Upper lobe of right lung (tissue), 1 donor: ENCODE measurements around the gene FAP. TPM values are rescaled to one million over a fixed set of nuclear protein-coding genes. Genes with fewer than 3 reads are reported as not detected.

Experiments used
- ATAC-seq: fragments of 200-7000 bp; cut with Tn5 transposase; one replicate; pipeline ENCODE4 v1.9.1; 2020; ENCODE audit warnings: mild to moderate bottlenecking, moderate library complexity
- DNase-seq: peaks from one replicate; pipeline ENCODE4 v3.0.0-alpha.2; 2020
- H3K27ac ChIP-seq: fragments of 200-600 bp; one replicate; pipeline ENCODE4 v1.8.0; 2022
- H3K27me3 ChIP-seq: fragments of 200-600 bp; one replicate; pipeline ENCODE4 v1.8.0; 2022; ENCODE audit warnings: mild to moderate bottlenecking
- H3K36me3 ChIP-seq: fragments of 200-600 bp; one replicate; pipeline ENCODE4 v1.8.0; 2022
- H3K4me1 ChIP-seq: fragments of 200-600 bp; one replicate; pipeline ENCODE4 v1.8.0; 2022
- H3K4me3 ChIP-seq: fragments of 200-600 bp; one replicate; pipeline ENCODE4 v1.8.0; 2022; ENCODE audit warnings: mild to moderate bottlenecking
- H3K9me3 ChIP-seq: fragments of 200-600 bp; one replicate; pipeline ENCODE4 v1.8.0; 2022
- intact Hi-C: fragments of 100-400 bp; cut with DNase I; formaldehyde crosslinking; loops from one replicate; pipeline ENCODE4 v1.11.0; 2022
- total RNA-seq: library from RNA; stranded (reverse); fragmentation: NEBNext Ultra II Directional; extraction: Animal tissue kit (Norgen Biotek cat#: 25700); gene quantifications from one replicate; pipeline ENCODE4 v1.2.1, GENCODE V29; 2021
- TF ChIP-seq, protein P1 (sequence below): fragments of 200-600 bp; IDR thresholded peaks from one replicate; pipeline ENCODE4 v1.8.0; 2022; ENCODE audit warnings: antibody characterized with exemption
- donor health status: DM: no; HTN: yes; CAD: no; lungs with severe emphysema.

FAP gene
- total RNA-seq, 1 donor from 2014 or later = 5.4 TPM

DNA sequence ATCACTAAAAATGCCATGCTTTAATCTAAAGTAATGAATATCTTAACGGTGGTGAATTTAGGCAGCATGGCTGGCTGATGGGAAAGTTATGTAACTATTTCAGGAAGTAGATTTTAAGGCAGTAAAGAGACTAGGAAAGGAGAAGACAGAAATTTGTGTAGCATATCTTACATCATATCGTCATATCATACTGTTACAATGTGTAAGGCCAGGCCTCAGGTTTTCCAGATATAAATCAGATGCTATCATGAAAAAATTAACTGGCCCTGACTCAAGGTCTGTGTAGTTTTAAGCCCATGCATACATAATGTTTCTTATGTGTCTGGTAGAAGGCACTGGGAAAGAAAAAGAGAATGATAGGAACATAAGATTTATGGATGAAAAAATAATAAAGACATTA, 8.9 kb upstream of the FAP start:
- H3K4me1 ChIP-seq = no peaks in the 10 kb centered on the region
- TF ChIP-seq, protein P1, sequence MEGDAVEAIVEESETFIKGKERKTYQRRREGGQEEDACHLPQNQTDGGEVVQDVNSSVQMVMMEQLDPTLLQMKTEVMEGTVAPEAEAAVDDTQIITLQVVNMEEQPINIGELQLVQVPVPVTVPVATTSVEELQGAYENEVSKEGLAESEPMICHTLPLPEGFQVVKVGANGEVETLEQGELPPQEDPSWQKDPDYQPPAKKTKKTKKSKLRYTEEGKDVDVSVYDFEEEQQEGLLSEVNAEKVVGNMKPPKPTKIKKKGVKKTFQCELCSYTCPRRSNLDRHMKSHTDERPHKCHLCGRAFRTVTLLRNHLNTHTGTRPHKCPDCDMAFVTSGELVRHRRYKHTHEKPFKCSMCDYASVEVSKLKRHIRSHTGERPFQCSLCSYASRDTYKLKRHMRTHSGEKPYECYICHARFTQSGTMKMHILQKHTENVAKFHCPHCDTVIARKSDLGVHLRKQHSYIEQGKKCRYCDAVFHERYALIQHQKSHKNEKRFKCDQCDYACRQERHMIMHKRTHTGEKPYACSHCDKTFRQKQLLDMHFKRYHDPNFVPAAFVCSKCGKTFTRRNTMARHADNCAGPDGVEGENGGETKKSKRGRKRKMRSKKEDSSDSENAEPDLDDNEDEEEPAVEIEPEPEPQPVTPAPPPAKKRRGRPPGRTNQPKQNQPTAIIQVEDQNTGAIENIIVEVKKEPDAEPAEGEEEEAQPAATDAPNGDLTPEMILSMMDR = no peak
- H3K4me3 ChIP-seq = no peak overlapping the region
- intact Hi-C loops = no loop called here
- peak; percentile 39 for ATAC-seq
- H3K27me3 ChIP-seq = no peaks in the 10 kb centered on the region
- no peak overlapping the region for H3K27ac ChIP-seq
- no peak for DNase-seq
- H3K36me3 ChIP-seq = no peaks in the 10 kb centered on the region
- no peaks in the 10 kb centered on the region for H3K9me3 ChIP-seq

- no peak for DNase-seq
- Histone ChIP-seq H3K27ac (no peak overlapping the region), H3K9me3 (no peaks in the 10 kb centered on the region), H3K4me3 (no peak overlapping the region), H3K27me3 (no peaks in the 10 kb centered on the region), H3K4me1 (peaks cover 17% of the 10 kb centered on the region), H3K36me3 (no peaks in the 10 kb centered on the region)
- peak; percentile 48 for ATAC-seq
- TF ChIP-seq, protein P1 = no peak
- intact Hi-C loops = no loop called here
These were observed 2.5 kb upstream of the FAP start for GRCh38 chr2:162245781-162246180.

- H3K27me3 ChIP-seq = no peaks in the 10 kb centered on the region
- H3K36me3 ChIP-seq = no peaks in the 10 kb centered on the region
- intact Hi-C loops = no loop called here
- DNase-seq (no peak), ATAC-seq (peak; percentile 71)
- H3K4me3 ChIP-seq = no peak overlapping the region
- no peaks in the 10 kb centered on the region for H3K9me3 ChIP-seq
- H3K4me1 ChIP-seq = peaks cover 17% of the 10 kb centered on the region
- peak overlapping the region; percentile 24 for H3K27ac ChIP-seq
- TF ChIP-seq, protein P1 = no peak
These were observed 1.8 kb upstream of the FAP start for GRCh38 chr2:162245061-162245460.

GRCh38 chr2:162244541-162245031, 1.3 kb upstream of the FAP start:
- TF ChIP-seq, protein P1 = no peak
- peaks cover 17% of the 10 kb centered on the region for H3K4me1 ChIP-seq
- H3K27ac ChIP-seq = peak overlapping the region; percentile 24
- H3K27me3 ChIP-seq = no peaks in the 10 kb centered on the region
- intact Hi-C loops = no loop called here
- H3K4me3 ChIP-seq = no peak overlapping the region
- peak; percentile 94 for ATAC-seq
- H3K9me3 ChIP-seq = no peaks in the 10 kb centered on the region
- DNase-seq = peak; percentile 71
- no peaks in the 10 kb centered on the region for H3K36me3 ChIP-seq

DNA sequence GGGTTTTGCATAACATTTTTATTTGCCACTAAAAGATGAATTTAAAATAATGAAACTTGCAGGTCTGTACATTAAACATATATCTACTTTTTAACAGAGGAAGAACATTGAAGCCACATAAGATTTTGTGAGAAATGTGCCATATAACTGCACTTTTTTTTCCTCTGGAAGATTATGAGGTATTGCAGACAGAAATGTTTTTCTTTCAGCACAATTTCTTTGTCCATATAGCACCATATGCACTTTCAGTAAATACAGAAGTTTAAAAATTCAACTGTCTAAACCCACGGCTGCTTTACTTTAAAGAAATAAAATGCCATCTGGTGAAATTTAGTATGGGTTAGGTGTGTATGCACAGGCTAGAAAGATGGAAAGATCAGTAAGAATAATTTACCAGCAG, 470 bp upstream of the FAP start:
- Histone ChIP-seq H3K27me3 (no peaks in the 10 kb centered on the region), H3K9me3 (no peaks in the 10 kb centered on the region), H3K36me3 (no peaks in the 10 kb centered on the region), H3K27ac (peak overlapping the region; percentile 24), H3K4me1 (peaks cover 17% of the 10 kb centered on the region), H3K4me3 (peak overlapping the region; percentile 23)
- intact Hi-C loops = no loop called here
- no peak for ATAC-seq
- no peak for DNase-seq
- TF ChIP-seq, protein P1 = no peak
